PC-3 (cell line): ENCODE measurements around the gene TRIM47. TPM values are rescaled to one million over a fixed set of nuclear protein-coding genes. Genes with fewer than 3 reads are reported as not detected.

ENCODE experiments used
- ATAC-seq: fragments of 200-7000 bp; cut with Tn5 transposase; 2 replicates; pipeline ENCODE4 v1.9.1; 2020; ENCODE audit warnings: mild to moderate bottlenecking, moderate library complexity
- BruUV-seq: library from RNA; stranded (reverse); fragments of 400-500 nt; replicated peaks from 2 replicates; lab custom pipeline; 2021; lab: Mats Ljungman, UMichigan
- CTCF ChIA-PET: fragments of 300-600 bp; sonication (Branson Sonifier 250); formaldehyde crosslinking; loops from one replicate; lab custom pipeline; 2022; ENCODE audit warnings: antibody characterized with exemption; lab: Charles Lee
- POLR2A ChIA-PET: fragments of 300-600 bp; sonication (Branson Sonifier 250); formaldehyde crosslinking; loops from one replicate; lab custom pipeline; 2022; ENCODE audit warnings: antibody characterized with exemption; ENCODE audit not compliant: unreplicated experiment; lab: Charles Lee
- DNase-seq: peaks from one replicate; pipeline ENCODE4 v3.0.0-alpha.2; 2015
- H2AFZ ChIP-seq: fragments of 300-600 bp; sonication (generic); 2 replicates; pipeline ENCODE4 v1.6.0; 2016; ENCODE audit warnings: antibody characterized with exemption, low read length
- H3F3A ChIP-seq: fragments of 300-600 bp; sonication (generic); one replicate; pipeline ENCODE4 v1.6.0; 2017; ENCODE audit warnings: antibody characterized with exemption, low read length, control low read depth, mild to moderate bottlenecking; ENCODE audit not compliant: unreplicated experiment
- H3K27ac ChIP-seq: fragments of 300-600 bp; sonication (generic); 2 replicates; pipeline ENCODE4 v1.5.1; 2016; ENCODE audit warnings: mild to moderate bottlenecking, low read length
- H3K27me3 ChIP-seq: fragments of 300-600 bp; sonication (generic); 2 replicates; pipeline ENCODE4 v1.6.1; 2016; ENCODE audit warnings: low read length, mixed read lengths
- H3K36me3 ChIP-seq: fragments of 300-600 bp; sonication (generic); 2 replicates; pipeline ENCODE4 v1.6.1; 2016; ENCODE audit warnings: low read depth, mixed run types, low read length, mixed read lengths
- H3K4me1 ChIP-seq: fragments of 300-600 bp; sonication (generic); 2 replicates; pipeline ENCODE4 v1.5.1; 2016; ENCODE audit warnings: low read length; ENCODE audit not compliant: insufficient read depth
- H3K4me2 ChIP-seq: fragments of 300-600 bp; sonication (generic); 2 replicates; pipeline ENCODE4 v1.6.0; 2016; ENCODE audit warnings: low read length
- H3K4me3 ChIP-seq: fragments of 300-600 bp; sonication (generic); 2 replicates; pipeline ENCODE4 v1.5.1; 2016; ENCODE audit warnings: mild to moderate bottlenecking, low read length, mixed read lengths
- H3K79me2 ChIP-seq: fragments of 300-600 bp; sonication (generic); 2 replicates; pipeline ENCODE4 v1.6.1; 2017; ENCODE audit warnings: low read length, mixed read lengths
- H3K9ac ChIP-seq: fragments of 300-600 bp; sonication (generic); 2 replicates; pipeline ENCODE4 v1.6.0; 2016; ENCODE audit warnings: mild to moderate bottlenecking, low read length
- H3K9me2 ChIP-seq: fragments of 300-600 bp; sonication (generic); replicated peaks from 2 replicates; pipeline ENCODE4 v1.6.1; 2016; ENCODE audit warnings: mixed run types, low read length, mixed read lengths
- H3K9me3 ChIP-seq: fragments of 300-600 bp; sonication (generic); 2 replicates; pipeline ENCODE4 v1.6.1; 2016; ENCODE audit warnings: low read length, mixed read lengths
- H4K20me1 ChIP-seq: fragments of 300-600 bp; sonication (generic); 2 replicates; pipeline ENCODE4 v1.6.1; 2016; ENCODE audit warnings: low read length, mixed read lengths
- EZH2 ChIP-seq: fragments of 300-600 bp; sonication (generic); IDR thresholded peaks from one replicate; pipeline ENCODE4 v1.6.1; 2017; ENCODE audit warnings: antibody characterized with exemption, mild to moderate bottlenecking, low read length; ENCODE audit not compliant: unreplicated experiment
- EZH2phosphoT487 ChIP-seq: fragments of 300-600 bp; sonication (generic); IDR thresholded peaks from 2 replicates; pipeline ENCODE4 v1.6.1; 2018; ENCODE audit warnings: mild to moderate bottlenecking, antibody characterized with exemption, low read length, borderline replicate concordance
- intact Hi-C: fragments of 100-400 bp; cut with micrococcal nuclease; formaldehyde crosslinking; loops from 2 replicates; pipeline ENCODE4 v1.9.0; 2023
- total RNA-seq: library from RNA; depleted of rRNA; stranded (reverse); fragments of >200 nt; gene quantifications from 2 replicates; pipeline ENCODE4 v1.2.3, GENCODE V29; 2014; rRNA removed
- TF ChIP-seq, protein P1 (sequence below): fragments of 300-600 bp; sonication (generic); conservative IDR thresholded peaks from 2 replicates; pipeline ENCODE4 v1.5.1; 2017; ENCODE audit warnings: antibody characterized with exemption, low read depth, mild to moderate bottlenecking, low read length

Gene TRIM47
- total RNA-seq, 1 experiment from 2014 or later: 73.7 TPM

DNA sequence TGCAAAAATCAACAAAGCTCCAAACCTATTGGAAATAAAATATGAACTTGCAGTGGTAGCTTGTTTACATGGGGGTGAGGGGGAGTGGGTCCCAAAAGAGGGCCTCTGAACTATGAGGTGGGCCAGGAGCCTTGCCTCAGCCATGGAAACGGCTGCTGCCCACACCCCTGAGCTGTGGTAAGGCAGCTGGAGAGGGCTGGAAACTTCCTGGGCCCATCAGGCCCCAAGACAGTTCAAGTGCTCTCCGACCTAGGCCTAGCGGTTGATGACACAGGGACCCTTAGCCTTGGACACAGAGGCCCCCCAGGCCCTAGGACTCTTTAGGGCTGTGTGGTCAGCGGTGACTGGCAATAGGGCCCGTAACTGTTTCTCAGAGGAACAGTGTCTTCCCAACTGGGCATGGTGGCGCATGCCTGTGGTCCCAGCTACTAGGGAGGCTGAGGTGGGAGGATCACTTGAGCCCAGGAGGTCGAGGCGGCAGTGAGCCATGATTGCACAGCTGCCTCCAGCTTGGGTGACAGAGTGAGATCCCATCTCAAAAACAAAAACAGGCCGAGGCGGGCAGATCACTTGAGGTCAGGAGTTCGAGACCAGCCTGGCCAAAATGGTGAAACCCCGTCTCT lies 52.5 kb downstream of the TRIM47 start:
- H3K9me2 ChIP-seq: no peaks in the 10 kb centered on the region
- no peaks in the 10 kb centered on the region for H3K4me1 ChIP-seq
- TF ChIP-seq EZH2: no peak
- H2AFZ ChIP-seq: no peak overlapping the region
- no peak overlapping the region for H3K4me3 ChIP-seq
- DNase-seq (no peak), ATAC-seq (no peak)
- H3K36me3 ChIP-seq: 0 out of 2 replicates have a peak, but pooled peaks cover 11% of the 10 kb centered on the region
- intact Hi-C loops: no loop called here
- H3K27ac ChIP-seq: no peak overlapping the region
- H3K9ac ChIP-seq: no peak overlapping the region
- H3K27me3 ChIP-seq: no peaks in the 10 kb centered on the region
- H3K79me2 ChIP-seq: no peaks in the 10 kb centered on the region
- ChIA-PET CTCF (no interaction called here), POLR2A (no interaction called here)
- H3K4me2 ChIP-seq: no peak overlapping the region
- no TSS peak for BruUV-seq
- H4K20me1 ChIP-seq: no peaks in the 10 kb centered on the region
- H3K9me3 ChIP-seq: no peaks in the 10 kb centered on the region
- H3F3A ChIP-seq: no peaks in the 10 kb centered on the region

GRCh38 chr17:75825149-75825552 lies 53.2 kb downstream of the TRIM47 start:
- H3K4me3 ChIP-seq: no peak overlapping the region
- H3F3A ChIP-seq: no peaks in the 10 kb centered on the region
- H2AFZ ChIP-seq: no peak overlapping the region
- no peak overlapping the region for H3K27ac ChIP-seq
- no peaks in the 10 kb centered on the region for H3K9me2 ChIP-seq
- ChIA-PET CTCF (interaction anchor here (0.6 kb wide), 1 partner anchor 29 kb away, joined by 4 read pairs; no protein-coding TSS in a partner anchor), POLR2A (interaction anchor here (1.1 kb wide), 1 partner anchor 45 kb away, joined by 3 read pairs; a partner anchor contains a TSS)
- TF ChIP-seq EZH2 (no peak), EZH2phosphoT487 (no peak)
- TF ChIP-seq, protein P1, sequence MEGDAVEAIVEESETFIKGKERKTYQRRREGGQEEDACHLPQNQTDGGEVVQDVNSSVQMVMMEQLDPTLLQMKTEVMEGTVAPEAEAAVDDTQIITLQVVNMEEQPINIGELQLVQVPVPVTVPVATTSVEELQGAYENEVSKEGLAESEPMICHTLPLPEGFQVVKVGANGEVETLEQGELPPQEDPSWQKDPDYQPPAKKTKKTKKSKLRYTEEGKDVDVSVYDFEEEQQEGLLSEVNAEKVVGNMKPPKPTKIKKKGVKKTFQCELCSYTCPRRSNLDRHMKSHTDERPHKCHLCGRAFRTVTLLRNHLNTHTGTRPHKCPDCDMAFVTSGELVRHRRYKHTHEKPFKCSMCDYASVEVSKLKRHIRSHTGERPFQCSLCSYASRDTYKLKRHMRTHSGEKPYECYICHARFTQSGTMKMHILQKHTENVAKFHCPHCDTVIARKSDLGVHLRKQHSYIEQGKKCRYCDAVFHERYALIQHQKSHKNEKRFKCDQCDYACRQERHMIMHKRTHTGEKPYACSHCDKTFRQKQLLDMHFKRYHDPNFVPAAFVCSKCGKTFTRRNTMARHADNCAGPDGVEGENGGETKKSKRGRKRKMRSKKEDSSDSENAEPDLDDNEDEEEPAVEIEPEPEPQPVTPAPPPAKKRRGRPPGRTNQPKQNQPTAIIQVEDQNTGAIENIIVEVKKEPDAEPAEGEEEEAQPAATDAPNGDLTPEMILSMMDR: no peak
- ATAC-seq: no peak
- peaks cover 15% of the 10 kb centered on the region; the same call in 1 of the 2 replicates for H3K36me3 ChIP-seq
- no peaks in the 10 kb centered on the region for H4K20me1 ChIP-seq
- no peaks in the 10 kb centered on the region for H3K79me2 ChIP-seq
- no TSS peak for BruUV-seq
- H3K27me3 ChIP-seq: no peaks in the 10 kb centered on the region
- no peaks in the 10 kb centered on the region for H3K9me3 ChIP-seq
- intact Hi-C loops: no loop called here
- DNase-seq: no peak
- H3K4me2 ChIP-seq: no peak overlapping the region
- H3K4me1 ChIP-seq: no peaks in the 10 kb centered on the region
- no peak overlapping the region for H3K9ac ChIP-seq

DNA sequence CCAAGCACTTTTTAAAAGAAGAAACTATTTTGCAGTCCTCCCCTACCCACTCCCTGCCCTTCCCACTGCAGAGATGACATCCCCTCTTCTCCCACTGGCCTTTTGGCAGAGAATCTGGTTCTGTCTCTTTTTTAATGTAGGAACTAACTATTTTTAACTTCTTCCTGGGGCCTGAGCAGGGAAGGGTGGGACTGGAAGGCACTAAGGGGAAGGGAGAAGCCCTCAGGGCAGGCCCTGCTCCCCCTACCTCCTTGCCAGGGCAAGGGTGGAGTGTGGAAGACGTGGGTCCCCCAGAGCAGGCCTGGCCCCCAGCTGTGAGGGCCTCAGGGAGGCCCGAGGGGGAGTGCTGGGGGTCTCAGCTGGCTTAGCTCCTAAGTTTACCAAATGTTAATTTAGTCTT lies 53.7 kb downstream of the TRIM47 start:
- peaks cover 11% of the 10 kb centered on the region; the same call in 1 of the 2 replicates for H3K36me3 ChIP-seq
- ChIA-PET POLR2A (interaction anchor here (1.1 kb wide), 1 partner anchor 45 kb away, joined by 3 read pairs; a partner anchor contains a TSS), CTCF (interaction anchor here (0.6 kb wide), 1 partner anchor 28 kb away, joined by 4 read pairs; no protein-coding TSS in a partner anchor)
- no peaks in the 10 kb centered on the region for H3K9me3 ChIP-seq
- BruUV-seq: no TSS peak
- no peaks in the 10 kb centered on the region for H3K4me1 ChIP-seq
- no peaks in the 10 kb centered on the region for H4K20me1 ChIP-seq
- H3K27ac ChIP-seq: no peak overlapping the region
- ATAC-seq (no peak), DNase-seq (no peak)
- TF ChIP-seq EZH2: no peak
- no peak overlapping the region for H3K4me2 ChIP-seq
- H3K9me2 ChIP-seq: no peaks in the 10 kb centered on the region
- H3K79me2 ChIP-seq: no peaks in the 10 kb centered on the region
- no peak overlapping the region for H2AFZ ChIP-seq
- intact Hi-C loops: no loop called here
- H3K9ac ChIP-seq: no peak overlapping the region
- no peaks in the 10 kb centered on the region for H3K27me3 ChIP-seq
- no peak overlapping the region for H3K4me3 ChIP-seq
- no peaks in the 10 kb centered on the region for H3F3A ChIP-seq

Other genes starting within 250 kb of the TRIM47 start
- gene SMIM5, start 245.1 kb downstream of the TRIM47 start, total RNA-seq: 2.3 and 4.3 TPM in 2 replicates
- gene RECQL5, start 211.4 kb downstream of the TRIM47 start, total RNA-seq: 54.2 and 97.7 TPM in 2 replicates
- 97.8 and 115 TPM in 2 replicates for gene SAP30BP, start 211.2 kb downstream of the TRIM47 start, total RNA-seq
- gene ITGB4, start 157.1 kb downstream of the TRIM47 start, total RNA-seq: 273 and 362 TPM in 2 replicates
- gene GALK1, start 113.4 kb downstream of the TRIM47 start, total RNA-seq: 64.9 and 75.0 TPM in 2 replicates
- gene UNK, start 93.8 kb downstream of the TRIM47 start, total RNA-seq: 21.8 and 22.9 TPM in 2 replicates
- gene UNC13D, start 34.2 kb downstream of the TRIM47 start, total RNA-seq: 43.9 and 53.8 TPM in 2 replicates
- 49.7 and 51.8 TPM in 2 replicates for gene WBP2, start 23.2 kb downstream of the TRIM47 start, total RNA-seq
- 32.3 and 48.9 TPM in 2 replicates for gene TRIM65, start 18.4 kb upstream of the TRIM47 start, total RNA-seq
- 74.5 and 124 TPM in 2 replicates for gene MRPL38, start 26.3 kb upstream of the TRIM47 start, total RNA-seq
- 35.3 and 39.2 TPM in 2 replicates for gene FBF1, start 62.5 kb upstream of the TRIM47 start, total RNA-seq
- 63.2 and 74.9 TPM in 2 replicates for gene ACOX1, start 100.6 kb upstream of the TRIM47 start, total RNA-seq
- 58.3 and 62.4 TPM in 2 replicates for gene TEN1, start 100.7 kb upstream of the TRIM47 start, total RNA-seq
- 4.3 and 8.5 TPM in 2 replicates for gene CDK3, start 122.3 kb upstream of the TRIM47 start, total RNA-seq
- gene EVPL, start 148.7 kb upstream of the TRIM47 start, total RNA-seq: 38.8 and 48.3 TPM in 2 replicates
- gene SRP68, start 193.9 kb upstream of the TRIM47 start, total RNA-seq: 60.8 and 71.4 TPM in 2 replicates
- 0.69 and 2.2 TPM in 2 replicates for gene GALR2, start 196.2 kb upstream of the TRIM47 start, total RNA-seq
- gene ZACN, start 200.6 kb upstream of the TRIM47 start, total RNA-seq: 0.11 TPM in 1 of 2 replicates, not detected in the other
- 153 and 173 TPM in 2 replicates for gene EXOC7, start 225.2 kb upstream of the TRIM47 start, total RNA-seq